Fibroblast of lung (primary cell): ENCODE measurements around the gene NR1D2. TPM values are rescaled to one million over a fixed set of nuclear protein-coding genes. Genes with fewer than 3 reads are reported as not detected.

Experiments
- DNase-seq, 2 donors: peaks; one replicate each; pipeline versions ENCODE4 v3.0.0 to v3.0.0-alpha.2; 2010; ENCODE audit warnings: low read depth in 2 of 2
- H2AFZ ChIP-seq: 2 replicates; pipeline ENCODE4 v1.5.1; 2012; ENCODE audit warnings: low read length, control low read depth, inconsistent platforms
- H3K27ac ChIP-seq: 2 replicates; pipeline ENCODE4 v1.5.1; 2011; ENCODE audit warnings: low read length, control low read depth; ENCODE audit not compliant: insufficient read depth
- H3K27me3 ChIP-seq: 2 replicates; pipeline ENCODE4 v1.5.1; 2011; ENCODE audit warnings: mild to moderate bottlenecking, low read length; ENCODE audit not compliant: control insufficient read depth, insufficient read depth
- H3K36me3 ChIP-seq: 2 replicates; pipeline ENCODE4 v1.5.1; 2011; ENCODE audit warnings: low read length; ENCODE audit not compliant: control insufficient read depth, insufficient read depth
- H3K4me1 ChIP-seq: 2 replicates; pipeline ENCODE4 v1.5.1; 2011; ENCODE audit warnings: low read length; ENCODE audit not compliant: control insufficient read depth, insufficient read depth; ENCODE audit errors: extremely low read depth
- H3K4me2 ChIP-seq: 2 replicates; pipeline ENCODE4 v1.5.1; 2011; ENCODE audit warnings: low read length, control low read depth; ENCODE audit not compliant: insufficient read depth; ENCODE audit errors: extremely low read depth
- H3K4me3 ChIP-seq, 4 experiments: fragments of 200-600 bp in 1 of 4; sonication (generic) in 1 of 4; replicated peaks in 1 of 4; 2 replicates each; pipeline ENCODE4 v1.5.1; 2011 to 2016; ENCODE audit warnings: low read length in 4 of 4, low read depth in 3 of 4, mild to moderate bottlenecking in 3 of 4, control low read depth in 2 of 4, inconsistent platforms in 1 of 4, mixed read lengths in 1 of 4; ENCODE audit not compliant: insufficient read depth in 1 of 4; ENCODE audit errors: control extremely low read depth in 1 of 4
- H3K79me2 ChIP-seq: 2 replicates; pipeline ENCODE4 v1.5.1; 2012; ENCODE audit warnings: mild to moderate bottlenecking, low read length, inconsistent platforms; ENCODE audit not compliant: control insufficient read depth, insufficient read depth
- H3K9ac ChIP-seq: 2 replicates; pipeline ENCODE4 v1.5.1; 2011; ENCODE audit warnings: mild to moderate bottlenecking, low read length, control low read depth; ENCODE audit not compliant: insufficient read depth
- H3K9me3 ChIP-seq: 2 replicates; pipeline ENCODE4 v1.5.1; 2012; ENCODE audit warnings: low read depth, low read length; ENCODE audit not compliant: control insufficient read depth, insufficient read depth
- H4K20me1 ChIP-seq: 2 replicates; pipeline ENCODE4 v1.5.1; 2011; ENCODE audit warnings: low read length; ENCODE audit not compliant: control insufficient read depth, insufficient read depth; ENCODE audit errors: extremely low read depth
- CTCF ChIP-seq, 2 donors: IDR thresholded peaks in 1 of 2; conservative IDR thresholded peaks in 1 of 2; 1 replicate in 1 of 2; 2 replicates in 1 of 2; pipeline ENCODE4 v1.5.1; 2011 to 2012; ENCODE audit warnings: low read length in 2 of 2, control low read depth in 1 of 2, inconsistent platforms in 1 of 2, low read depth in 1 of 2, mild to moderate bottlenecking in 1 of 2
- EZH2 ChIP-seq: IDR thresholded peaks from 2 replicates; pipeline ENCODE4 v1.5.1; 2012; ENCODE audit warnings: low read length, control low read depth, mild to moderate bottlenecking; ENCODE audit errors: missing control alignments
- polyA plus RNA-seq, 2 donors: library from polyadenylated mRNA; depleted of rRNA in 1 of 2; stranded (reverse) in 1 of 2; unstranded in 1 of 2; fragments of >200 nt; gene quantifications; 2 replicates each; pipeline ENCODE4 v1.2.1, GENCODE V29; 2011 to 2012; ENCODE audit warnings: missing spikeins in 1 of 2
- total RNA-seq: library from RNA; depleted of rRNA; stranded (reverse); fragments of >200 nt; gene quantifications from 2 replicates; pipeline ENCODE4 v1.2.1, GENCODE V29; 2014

The NR1D2 gene
- total and polyA plus RNA-seq, 2 donors (not counting 1 experiment from before 2014, with no cell fraction given): 41.5 to 85.2 TPM

GRCh38 chr3:23981136-23981535, 36.0 kb downstream of the NR1D2 start:
- H3K9me3 ChIP-seq: no peaks in the 10 kb centered on the region
- H3K4me2 ChIP-seq: no peak overlapping the region
- H3K27ac ChIP-seq: no peak overlapping the region
- no peak overlapping the region for H3K4me3 ChIP-seq
- no peak for TF ChIP-seq EZH2
- TF ChIP-seq CTCF (conservative IDR thresholded peaks at IDR 0.05 in 1 of 2, IDR thresholded peaks at IDR 0.05 in 1 of 2; ENCODE audit: low read depth in 1 of 2, low read length in 2 of 2): no peak
- no peaks in the 10 kb centered on the region for H4K20me1 ChIP-seq
- no peaks in the 10 kb centered on the region for H3K27me3 ChIP-seq
- no peaks in the 10 kb centered on the region for H3K79me2 ChIP-seq
- no peak overlapping the region for H3K9ac ChIP-seq
- peaks cover 4% of the 10 kb centered on the region for H3K36me3 ChIP-seq
- DNase-seq: no peak
- no peaks in the 10 kb centered on the region for H3K4me1 ChIP-seq
- no peak overlapping the region for H2AFZ ChIP-seq

- Histone ChIP-seq H3K4me1 (no peaks in the 10 kb centered on the region), H3K4me2 (no peak overlapping the region), H3K27me3 (no peaks in the 10 kb centered on the region), H3K79me2 (no peaks in the 10 kb centered on the region), H3K27ac (no peak overlapping the region), H2AFZ (no peak overlapping the region), H3K9me3 (no peaks in the 10 kb centered on the region), H3K36me3 (peaks cover 4% of the 10 kb centered on the region), H3K4me3 (no peak overlapping the region), H4K20me1 (no peaks in the 10 kb centered on the region), H3K9ac (no peak overlapping the region)
- TF ChIP-seq EZH2: no peak
- no peak for TF ChIP-seq CTCF (conservative IDR thresholded peaks at IDR 0.05 in 1 of 2, IDR thresholded peaks at IDR 0.05 in 1 of 2; ENCODE audit: low read depth in 1 of 2, low read length in 2 of 2)
- DNase-seq: no peak
Measured at GRCh38 chr3:23981955-23982354, 36.9 kb downstream of the NR1D2 start.

- Histone ChIP-seq H3K36me3 (no peaks in the 10 kb centered on the region), H3K79me2 (no peaks in the 10 kb centered on the region), H3K9ac (no peak overlapping the region), H2AFZ (no peak overlapping the region), H3K27ac (no peak overlapping the region), H3K9me3 (no peaks in the 10 kb centered on the region), H3K4me3 (no peak overlapping the region), H4K20me1 (no peaks in the 10 kb centered on the region), H3K4me2 (no peak overlapping the region), H3K4me1 (no peaks in the 10 kb centered on the region), H3K27me3 (no peaks in the 10 kb centered on the region)
- DNase-seq: no peak
- no peak for TF ChIP-seq EZH2
- TF ChIP-seq CTCF (conservative IDR thresholded peaks at IDR 0.05 in 1 of 2, IDR thresholded peaks at IDR 0.05 in 1 of 2; ENCODE audit: low read depth in 1 of 2, low read length in 2 of 2): no peak
Measured at GRCh38 chr3:23984934-23985333, 39.8 kb downstream of the NR1D2 start.
